Breast epithelium (tissue), 3 donors: ENCODE data around the gene PCP4.

ENCODE experiments used
- POLR2A ChIP-seq: fragments of 450-650 bp; IDR thresholded peaks from one replicate; pipeline ENCODE4 v1.6.1; 2016; ENCODE audit warnings: antibody characterized with exemption, mild to moderate bottlenecking, moderate library complexity
- POLR2AphosphoS5 ChIP-seq, 3 donors: sonication (generic); formaldehyde crosslinking; IDR thresholded peaks; one replicate each; pipeline ENCODE4 v1.6.1; 2017; ENCODE audit warnings: antibody characterized with exemption in 3 of 3
- TF ChIP-seq, protein P1 (sequence below), 3 donors: fragments of 450-650 bp; IDR thresholded peaks; one replicate each; pipeline ENCODE4 v1.5.1; 2016 to 2017; ENCODE audit warnings: antibody characterized with exemption in 3 of 3, mild to moderate bottlenecking in 3 of 3, moderate library complexity in 3 of 3

- TF ChIP-seq POLR2A (no peak), POLR2AphosphoS5 (IDR thresholded peaks at IDR 0.05) (no peak)
- TF ChIP-seq, protein P1, sequence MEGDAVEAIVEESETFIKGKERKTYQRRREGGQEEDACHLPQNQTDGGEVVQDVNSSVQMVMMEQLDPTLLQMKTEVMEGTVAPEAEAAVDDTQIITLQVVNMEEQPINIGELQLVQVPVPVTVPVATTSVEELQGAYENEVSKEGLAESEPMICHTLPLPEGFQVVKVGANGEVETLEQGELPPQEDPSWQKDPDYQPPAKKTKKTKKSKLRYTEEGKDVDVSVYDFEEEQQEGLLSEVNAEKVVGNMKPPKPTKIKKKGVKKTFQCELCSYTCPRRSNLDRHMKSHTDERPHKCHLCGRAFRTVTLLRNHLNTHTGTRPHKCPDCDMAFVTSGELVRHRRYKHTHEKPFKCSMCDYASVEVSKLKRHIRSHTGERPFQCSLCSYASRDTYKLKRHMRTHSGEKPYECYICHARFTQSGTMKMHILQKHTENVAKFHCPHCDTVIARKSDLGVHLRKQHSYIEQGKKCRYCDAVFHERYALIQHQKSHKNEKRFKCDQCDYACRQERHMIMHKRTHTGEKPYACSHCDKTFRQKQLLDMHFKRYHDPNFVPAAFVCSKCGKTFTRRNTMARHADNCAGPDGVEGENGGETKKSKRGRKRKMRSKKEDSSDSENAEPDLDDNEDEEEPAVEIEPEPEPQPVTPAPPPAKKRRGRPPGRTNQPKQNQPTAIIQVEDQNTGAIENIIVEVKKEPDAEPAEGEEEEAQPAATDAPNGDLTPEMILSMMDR (IDR thresholded peaks at IDR 0.05): no peak
Measured at GRCh38 chr21:39842741-39843459, 24.3 kb upstream of the PCP4 start.
